NCI-H2081 (cell line): Measurements from ENCODE around the gene OR5C1.
"Not testable (repeated sequence)": the region's sequence is repeated elsewhere in the genome, so short reads cannot be mapped to it uniquely, and the experiment has no call there.

Experiments
- DNase-seq, 2 experiments: peaks; one replicate each; lab custom pipeline; 2025; lab: John Stamatoyannopoulos, UW

The OR5C1 gene

GRCh38 chr9:122812736-122813135 is 24.0 kb downstream of the OR5C1 start:
- no peak for DNase-seq

- DNase-seq = no peak
Observed at GRCh38 chr9:122814545-122814944, 25.8 kb downstream of the OR5C1 start.

GRCh38 chr9:122815544-122815943 is 26.8 kb downstream of the OR5C1 start:
- DNase-seq = no peak

GRCh38 chr9:122816163-122816867 is 27.6 kb downstream of the OR5C1 start:
- DNase-seq = no peak

- DNase-seq = no peak
Observed at GRCh38 chr9:122819326-122819725, 30.6 kb downstream of the OR5C1 start.

GRCh38 chr9:122819791-122820489 is 31.2 kb downstream of the OR5C1 start:
- no peak for DNase-seq

GRCh38 chr9:122820490-122820845 is 31.7 kb downstream of the OR5C1 start:
- DNase-seq = no peak

GRCh38 chr9:122821278-122821943 is 32.7 kb downstream of the OR5C1 start:
- DNase-seq = no peak

- DNase-seq = no peak
Observed at GRCh38 chr9:122822056-122822455, 33.3 kb downstream of the OR5C1 start.

GRCh38 chr9:122822938-122823337 is 34.2 kb downstream of the OR5C1 start:
- no peak for DNase-seq

- no peak for DNase-seq
Observed at GRCh38 chr9:122827761-122828093, 39.0 kb downstream of the OR5C1 start.

- DNase-seq = not testable (repeated sequence)
Observed at GRCh38 chr9:122828965-122829284, 40.2 kb downstream of the OR5C1 start.

- no peak for DNase-seq
Observed at GRCh38 chr9:122832194-122832593, 43.5 kb downstream of the OR5C1 start.

GRCh38 chr9:122835313-122835731 is 46.6 kb downstream of the OR5C1 start:
- no peak for DNase-seq

GRCh38 chr9:122837266-122837850 is 48.6 kb downstream of the OR5C1 start:
- no peak for DNase-seq

- not testable (repeated sequence) for DNase-seq
Observed at GRCh38 chr9:122838441-122838840, 49.7 kb downstream of the OR5C1 start.
